T-helper 1 cell treated with Interleukin-12 subunit alpha and Interleukin-12 subunit beta and Interleukin-4 antibody, amounts not matched to agents 30 μg/mL and 1 μg/mL, for 36 hours (primary cell): ENCODE data around the gene PLOD1.
A peak's percentile ranks its signal among the peaks of the same experiment; 100 is the strongest.
"Not testable (repeated sequence)": the region's sequence is repeated elsewhere in the genome, so short reads cannot be mapped to it uniquely, and the experiment has no call there.

Experiments
- H3K27ac Mint-ChIP-seq: one replicate; pipeline ENCODE4 v1.8.0; 2021; ENCODE audit warnings: mild to moderate bottlenecking, mixed read lengths
- H3K27me3 Mint-ChIP-seq: one replicate; pipeline ENCODE4 v1.8.0; 2021; ENCODE audit warnings: low read depth, mixed read lengths
- H3K36me3 Mint-ChIP-seq: one replicate; pipeline ENCODE4 v1.8.0; 2021; ENCODE audit warnings: low read depth, mixed read lengths
- H3K4me1 Mint-ChIP-seq: one replicate; pipeline ENCODE4 v1.8.0; 2021; ENCODE audit warnings: low read depth, mixed read lengths
- H3K4me3 Mint-ChIP-seq: one replicate; pipeline ENCODE4 v1.8.0; 2021; ENCODE audit warnings: mild to moderate bottlenecking, moderate library complexity, mixed read lengths
- H3K9me3 Mint-ChIP-seq: one replicate; pipeline ENCODE4 v1.8.0; 2021; ENCODE audit warnings: mixed read lengths

Gene PLOD1

GRCh38 chr1:11934302-11935056 is at the start of gene PLOD1:
Gene PLOD1 (plus strand): TSS chr1:11934717. CDS start chr1:11934780, 63 bp downstream.
- H3K4me3 Mint-ChIP-seq: peak within 1 kb of the TSS; percentile 76
- peaks cover 1% of the 10 kb centered on the region for H3K36me3 Mint-ChIP-seq
- H3K27me3 Mint-ChIP-seq: no peaks in the 10 kb centered on the region
- H3K9me3 Mint-ChIP-seq: no peaks in the 10 kb centered on the region
- peak within 1 kb of the TSS; percentile 68 for H3K27ac Mint-ChIP-seq
- peaks cover 4% of the 10 kb centered on the region for H3K4me1 Mint-ChIP-seq

DNA sequence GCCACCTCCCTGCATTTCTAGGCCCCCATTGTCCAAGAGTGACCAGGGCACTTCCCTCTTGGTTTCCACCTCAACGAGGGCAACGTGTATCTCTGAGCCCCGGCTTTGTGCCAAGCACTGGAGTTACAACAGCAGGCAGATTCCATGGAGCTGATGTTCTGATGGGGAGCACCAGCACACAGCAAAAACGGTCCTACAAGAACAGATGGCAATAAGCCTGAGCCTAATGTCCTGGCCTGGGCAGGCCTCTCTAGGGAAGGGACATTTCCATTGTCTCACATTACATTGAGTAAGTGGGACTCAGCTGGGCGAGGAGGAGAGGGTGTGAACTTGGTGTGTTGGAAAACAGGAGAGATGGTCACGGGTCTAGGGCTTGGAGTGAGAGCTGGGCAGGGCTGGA is 48.6 kb upstream of the PLOD1 start:
- Mint-ChIP-seq H3K27ac (no peak overlapping the region), H3K4me3 (no peak overlapping the region), H3K27me3 (peaks cover 5% of the 10 kb centered on the region)

DNA sequence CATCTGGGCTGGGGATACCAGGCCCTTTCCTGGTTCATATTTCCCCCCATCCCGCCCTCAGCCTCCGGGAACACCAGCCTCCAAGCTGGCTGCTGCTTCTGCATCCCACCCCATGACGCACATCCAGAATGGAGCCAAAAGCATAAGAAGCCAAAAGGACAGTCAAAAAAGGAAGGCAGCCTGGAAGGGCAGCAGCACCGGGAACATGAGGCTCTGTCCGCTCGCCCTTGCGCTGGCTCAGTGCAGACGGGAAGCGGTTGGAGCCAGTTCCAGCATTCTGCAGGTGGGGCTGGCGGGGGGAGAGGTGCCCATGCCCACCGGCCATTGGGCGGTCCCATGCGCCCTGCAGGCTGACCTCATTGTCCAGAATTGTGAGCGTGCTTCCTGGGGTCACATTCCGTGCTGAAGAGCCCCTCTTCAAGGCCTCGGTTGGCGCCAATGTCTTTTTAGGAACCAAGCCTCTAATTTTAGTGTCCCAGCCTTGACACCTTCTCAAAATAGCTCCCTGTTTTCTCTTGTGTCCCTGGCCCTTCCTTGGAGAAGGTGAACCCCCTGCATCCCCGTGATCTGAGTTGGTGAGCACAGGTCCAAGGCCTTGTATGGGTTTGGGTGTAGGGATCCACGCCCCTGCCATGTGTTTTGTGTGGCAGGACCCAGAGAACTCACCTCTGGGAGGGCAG is 47.4 kb upstream of the PLOD1 start:
- no peak overlapping the region for H3K4me3 Mint-ChIP-seq
- no peaks in the 10 kb centered on the region for H3K36me3 Mint-ChIP-seq
- peaks cover under 1% of the 10 kb centered on the region for H3K27me3 Mint-ChIP-seq
- no peaks in the 10 kb centered on the region for H3K9me3 Mint-ChIP-seq
- H3K4me1 Mint-ChIP-seq: peaks cover 7% of the 10 kb centered on the region
- no peak overlapping the region for H3K27ac Mint-ChIP-seq

More for the DNA sequence above, 48.6 kb upstream of the PLOD1 start:
- Mint-ChIP-seq H3K4me1 (peaks cover 7% of the 10 kb centered on the region), H3K9me3 (no peaks in the 10 kb centered on the region), H3K36me3 (no peaks in the 10 kb centered on the region)

GRCh38 chr1:11887666-11888007 is 46.9 kb upstream of the PLOD1 start:
- Mint-ChIP-seq H3K9me3 (no peaks in the 10 kb centered on the region), H3K4me1 (peaks cover 7% of the 10 kb centered on the region), H3K27me3 (no peaks in the 10 kb centered on the region), H3K27ac (no peak overlapping the region), H3K4me3 (no peak overlapping the region), H3K36me3 (no peaks in the 10 kb centered on the region)

GRCh38 chr1:11888206-11888876 is 46.2 kb upstream of the PLOD1 start:
- Mint-ChIP-seq H3K36me3 (no peaks in the 10 kb centered on the region), H3K9me3 (no peaks in the 10 kb centered on the region), H3K27me3 (no peaks in the 10 kb centered on the region), H3K27ac (no peak overlapping the region), H3K4me1 (peaks cover 7% of the 10 kb centered on the region), H3K4me3 (no peak overlapping the region)

DNA sequence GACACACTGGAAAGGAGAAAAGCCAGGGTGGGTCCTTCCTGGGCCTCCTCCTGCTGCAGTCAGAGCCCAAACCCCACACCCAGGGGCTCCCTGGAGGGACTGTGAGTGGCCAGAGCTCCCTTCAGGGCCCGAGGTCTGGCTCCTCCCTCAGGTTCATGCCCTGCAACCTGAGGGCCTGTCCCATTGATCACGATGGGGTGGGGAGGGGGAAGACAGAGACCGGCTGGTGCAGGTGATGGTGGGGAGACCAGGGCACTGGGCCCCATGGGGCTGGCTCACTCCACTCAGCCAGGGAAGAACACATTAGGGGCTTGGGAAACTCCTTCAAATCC is 45.7 kb upstream of the PLOD1 start:
- H3K27ac Mint-ChIP-seq: no peak overlapping the region
- H3K4me1 Mint-ChIP-seq: peaks cover 7% of the 10 kb centered on the region
- no peaks in the 10 kb centered on the region for H3K36me3 Mint-ChIP-seq
- no peaks in the 10 kb centered on the region for H3K9me3 Mint-ChIP-seq
- no peak overlapping the region for H3K4me3 Mint-ChIP-seq
- peaks cover 1% of the 10 kb centered on the region for H3K27me3 Mint-ChIP-seq

- Mint-ChIP-seq H3K36me3 (no peaks in the 10 kb centered on the region), H3K27me3 (peaks cover 11% of the 10 kb centered on the region), H3K9me3 (no peaks in the 10 kb centered on the region), H3K27ac (no peak overlapping the region), H3K4me1 (no peaks in the 10 kb centered on the region), H3K4me3 (no peak overlapping the region)
These were observed 42.9 kb upstream of the PLOD1 start for GRCh38 chr1:11891433-11892186.

DNA sequence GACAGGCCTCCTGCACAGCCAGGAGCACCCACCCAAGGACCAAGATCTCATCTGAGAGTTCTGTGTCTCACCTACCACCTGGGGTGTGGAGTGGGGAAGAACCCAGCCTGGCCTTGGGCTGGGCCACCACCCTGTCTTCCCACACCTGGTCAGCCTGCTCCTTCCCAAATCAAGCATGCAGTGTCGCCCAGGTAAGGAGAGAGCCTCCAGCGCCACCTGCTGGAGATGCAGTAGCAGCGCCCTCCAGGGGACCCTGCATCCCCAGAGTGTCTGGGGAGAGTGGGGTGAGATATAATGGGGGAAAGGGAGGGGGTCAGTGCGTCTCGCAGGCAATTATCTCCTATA is 40.6 kb upstream of the PLOD1 start:
- Mint-ChIP-seq H3K27me3 (peaks cover 27% of the 10 kb centered on the region), H3K4me1 (no peaks in the 10 kb centered on the region), H3K27ac (no peak overlapping the region), H3K36me3 (no peaks in the 10 kb centered on the region), H3K4me3 (no peak overlapping the region), H3K9me3 (no peaks in the 10 kb centered on the region)

- not testable (repeated sequence) for H3K4me1 Mint-ChIP-seq, H3K9me3 Mint-ChIP-seq, H3K27ac Mint-ChIP-seq, H3K4me3 Mint-ChIP-seq, H3K36me3 Mint-ChIP-seq
- H3K27me3 Mint-ChIP-seq: peaks cover 33% of the 10 kb centered on the region
These were observed 40.0 kb upstream of the PLOD1 start for GRCh38 chr1:11894501-11894900.

- H3K27ac Mint-ChIP-seq: no peak overlapping the region
- H3K27me3 Mint-ChIP-seq: peaks cover 49% of the 10 kb centered on the region
These were observed 36.3 kb upstream of the PLOD1 start for GRCh38 chr1:11898086-11898785.

DNA sequence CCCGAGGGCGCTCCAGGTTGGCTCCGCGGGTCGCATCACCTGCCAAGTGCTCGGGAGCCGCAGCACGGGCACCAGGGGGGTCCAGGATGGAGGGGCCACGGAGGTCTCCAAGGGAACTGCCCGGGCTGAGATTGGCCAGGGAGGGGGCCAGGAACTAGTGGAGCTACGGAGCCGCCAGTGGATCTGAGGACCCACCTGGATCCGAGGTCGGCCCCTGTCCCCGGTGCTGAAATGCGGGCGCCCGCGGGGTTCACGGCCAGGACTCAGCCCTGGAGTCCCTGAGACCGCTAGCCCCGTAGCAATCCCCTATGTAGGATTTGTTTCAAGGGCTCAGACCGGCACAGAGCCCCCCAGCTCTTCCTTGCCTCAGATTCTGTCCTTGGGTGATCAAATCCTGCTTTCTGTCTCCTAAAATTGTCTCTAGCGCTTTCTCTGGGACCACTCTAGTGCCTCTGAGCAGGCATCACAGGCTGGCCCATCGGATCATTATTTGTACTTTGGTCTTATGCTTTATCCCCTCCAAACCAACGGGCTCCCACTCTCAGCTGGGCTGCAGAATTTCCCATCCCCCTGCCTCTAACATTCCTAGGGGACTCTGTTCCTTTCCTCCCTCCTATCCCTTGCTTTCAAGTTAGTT is 35.6 kb upstream of the PLOD1 start:
- Mint-ChIP-seq H3K27me3 (peaks cover 52% of the 10 kb centered on the region), H3K36me3 (no peaks in the 10 kb centered on the region), H3K9me3 (no peaks in the 10 kb centered on the region), H3K4me3 (no peak overlapping the region), H3K27ac (no peak overlapping the region), H3K4me1 (no peaks in the 10 kb centered on the region)

More at GRCh38 chr1:11898086-11898785, 36.3 kb upstream of the PLOD1 start:
- H3K4me1 Mint-ChIP-seq: no peaks in the 10 kb centered on the region
- no peaks in the 10 kb centered on the region for H3K9me3 Mint-ChIP-seq
- H3K36me3 Mint-ChIP-seq: no peaks in the 10 kb centered on the region
- H3K4me3 Mint-ChIP-seq: no peak overlapping the region

DNA sequence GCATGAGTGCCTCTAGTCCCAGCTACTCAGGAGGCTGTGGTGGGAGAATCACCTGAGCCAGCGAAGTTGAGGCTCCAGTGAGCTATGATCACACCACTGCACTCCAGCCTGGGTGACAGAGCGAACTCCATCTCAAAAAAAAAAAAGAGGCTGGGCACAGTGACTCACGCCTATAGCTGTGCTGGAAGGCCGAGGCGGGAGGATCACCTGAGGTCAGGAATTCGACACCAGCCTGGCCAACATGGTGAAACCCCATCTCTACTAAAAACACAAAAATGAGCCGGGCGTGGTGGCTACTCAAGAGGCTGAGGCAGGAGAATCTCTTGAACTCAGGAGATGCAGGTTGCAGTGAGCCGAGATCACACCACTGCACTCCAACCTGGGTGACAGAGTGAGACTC is 33.1 kb upstream of the PLOD1 start:
- Mint-ChIP-seq H3K27me3 (peaks cover 66% of the 10 kb centered on the region), H3K4me1 (peaks cover 11% of the 10 kb centered on the region)
- not testable (repeated sequence) for H3K27ac Mint-ChIP-seq, H3K9me3 Mint-ChIP-seq, H3K36me3 Mint-ChIP-seq, H3K4me3 Mint-ChIP-seq

- Mint-ChIP-seq H3K27me3 (peaks cover 57% of the 10 kb centered on the region), H3K4me1 (peaks cover 22% of the 10 kb centered on the region), H3K4me3 (no peak overlapping the region), H3K36me3 (no peaks in the 10 kb centered on the region), H3K9me3 (no peaks in the 10 kb centered on the region), H3K27ac (no peak overlapping the region)
These were observed 31.3 kb upstream of the PLOD1 start for GRCh38 chr1:11903210-11903609.

DNA sequence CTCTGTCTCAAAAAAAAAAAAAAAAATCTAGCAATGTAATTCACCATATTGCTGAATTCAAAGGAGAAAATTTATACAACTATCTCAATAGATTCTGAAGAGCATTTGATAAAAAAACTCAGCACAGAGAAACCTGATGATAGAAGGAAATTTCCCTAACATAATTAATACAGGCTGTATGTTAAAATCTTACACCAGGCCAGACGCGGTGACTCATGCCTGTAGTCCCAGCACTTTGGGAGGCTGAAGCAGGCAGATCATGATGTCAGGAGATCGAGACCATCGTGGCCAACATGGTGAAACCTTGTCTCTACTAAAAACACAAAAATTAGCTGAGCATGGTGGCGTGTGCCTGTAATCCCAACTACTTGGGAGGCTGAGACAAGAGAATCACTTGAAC is 30.4 kb upstream of the PLOD1 start:
- not testable (repeated sequence) for H3K4me3 Mint-ChIP-seq, H3K9me3 Mint-ChIP-seq, H3K36me3 Mint-ChIP-seq, H3K27ac Mint-ChIP-seq
- Mint-ChIP-seq H3K27me3 (peaks cover 54% of the 10 kb centered on the region), H3K4me1 (peaks cover 27% of the 10 kb centered on the region)
